Measurements from ENCODE around the gene SMO. TPM values are rescaled to one million over a fixed set of nuclear protein-coding genes. Genes with fewer than 3 reads are reported as not detected.

The SMO gene
- total RNA-seq, 1 donor from 2014 or later: 22.1 TPM

GRCh38 chr7:129258649-129259389 is 70.4 kb downstream of the SMO start:
- no peak for TF ChIP-seq POLR2A (IDR thresholded peaks at IDR 0.05)
- no peak for TF ChIP-seq CTCF (IDR thresholded peaks at IDR 0.05)
- no peak for TF ChIP-seq POLR2AphosphoS5 (IDR thresholded peaks at IDR 0.05; ENCODE audit: insufficient read depth in 1 of 2, low read depth in 1 of 2)
- intact Hi-C loops (cut with DNase I): no loop called here
- no peaks in the 10 kb centered on the region for H3K9me3 ChIP-seq
- no peak overlapping the region for H3K27ac ChIP-seq
- no peaks in the 10 kb centered on the region for H3K4me1 ChIP-seq
- no peak overlapping the region for H3K4me3 ChIP-seq
- H3K36me3 ChIP-seq: no peaks in the 10 kb centered on the region
- DNase-seq (ENCODE audit: extremely low spot score in 2 of 2): no peak
- H3K27me3 ChIP-seq: no peaks in the 10 kb centered on the region

DNA sequence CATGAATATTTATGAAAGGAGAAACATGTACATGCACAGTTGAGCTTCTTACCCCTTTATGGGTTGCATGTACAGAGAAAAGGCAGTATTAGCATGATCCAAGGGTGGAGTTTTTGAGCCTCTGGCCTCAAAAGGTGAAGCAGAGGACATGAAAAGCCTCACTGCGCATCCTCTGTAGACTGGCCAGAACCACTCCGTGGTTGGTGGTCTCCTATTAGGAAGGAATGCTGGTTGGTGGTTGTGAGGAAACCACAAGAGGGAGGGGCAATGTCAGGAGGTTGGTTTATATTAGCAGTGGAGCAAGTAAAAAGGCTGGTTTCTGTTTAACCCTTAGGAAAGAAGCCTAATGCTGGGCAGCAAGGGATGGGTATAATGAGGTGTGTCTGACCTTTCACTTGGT is 73.9 kb downstream of the SMO start:
- no peak overlapping the region for H3K27ac ChIP-seq
- no peak overlapping the region for H3K4me3 ChIP-seq
- intact Hi-C loops (cut with DNase I): no loop called here
- H3K4me1 ChIP-seq: no peaks in the 10 kb centered on the region
- no peak for TF ChIP-seq POLR2AphosphoS5 (IDR thresholded peaks at IDR 0.05; ENCODE audit: insufficient read depth in 1 of 2, low read depth in 1 of 2)
- TF ChIP-seq POLR2A (IDR thresholded peaks at IDR 0.05): no peak
- no peak for TF ChIP-seq CTCF (IDR thresholded peaks at IDR 0.05)
- H3K9me3 ChIP-seq: no peaks in the 10 kb centered on the region
- no peaks in the 10 kb centered on the region for H3K27me3 ChIP-seq
- no peak for DNase-seq (ENCODE audit: extremely low spot score in 2 of 2)
- H3K36me3 ChIP-seq: no peaks in the 10 kb centered on the region

Small RNA genes within 50 kb of the gene (small RNA-seq; reads per million reads assigned to genes)
- not detected for gene RNY1P11

Other genes starting within 250 kb of the SMO start
- 33.9 TPM for gene TNPO3, start 133.5 kb upstream of the SMO start, total RNA-seq
- 2.7 TPM for gene TSPAN33, start 43.9 kb upstream of the SMO start, total RNA-seq
- gene AHCYL2, start 36.4 kb downstream of the SMO start, total RNA-seq: 19.6 TPM
- 0.49 TPM for gene STRIP2, start 245.8 kb downstream of the SMO start, total RNA-seq

All from vagina (tissue), 2 donors.